MG63 (cell line): ENCODE measurements around the gene PHF21A. TPM values are rescaled to one million over a fixed set of nuclear protein-coding genes. Genes with fewer than 3 reads are reported as not detected.
"Not testable (repeated sequence)": the region's sequence is repeated elsewhere in the genome, so short reads cannot be mapped to it uniquely, and the experiment has no call there.

Experiments used
- DNase-seq: peaks from one replicate; pipeline ENCODE4 v3.0.0-alpha.2; 2020
- H3K27me3 ChIP-seq: fragments of 250-450 bp; sonication (Bioruptor Pico); 2 replicates; pipeline ENCODE4 v1.5.1; 2020; ENCODE audit warnings: mild to moderate bottlenecking, moderate library complexity
- H3K36me3 ChIP-seq: fragments of 250-450 bp; sonication (Bioruptor Pico); 2 replicates; pipeline ENCODE4 v1.5.1; 2020; ENCODE audit warnings: mild to moderate bottlenecking, moderate library complexity
- H3K4me3 ChIP-seq: fragments of 250-450 bp; sonication (Bioruptor Pico); 2 replicates; pipeline ENCODE4 v1.5.1; 2020; ENCODE audit warnings: mild to moderate bottlenecking, moderate library complexity
- H3K9me3 ChIP-seq: fragments of 250-450 bp; sonication (Bioruptor Pico); 2 replicates; pipeline ENCODE4 v1.5.1; 2020; ENCODE audit warnings: mild to moderate bottlenecking, moderate library complexity
- total RNA-seq: library from RNA; depleted of rRNA; stranded (reverse); fragments of >200 nt; shearing (Covaris generic); gene quantifications from 2 replicates; pipeline ENCODE4 v1.2.3, GENCODE V29; 2014; ENCODE audit warnings: low replicate concordance

Gene PHF21A
- total RNA-seq, 1 experiment from 2014 or later: 2.0 TPM

DNA sequence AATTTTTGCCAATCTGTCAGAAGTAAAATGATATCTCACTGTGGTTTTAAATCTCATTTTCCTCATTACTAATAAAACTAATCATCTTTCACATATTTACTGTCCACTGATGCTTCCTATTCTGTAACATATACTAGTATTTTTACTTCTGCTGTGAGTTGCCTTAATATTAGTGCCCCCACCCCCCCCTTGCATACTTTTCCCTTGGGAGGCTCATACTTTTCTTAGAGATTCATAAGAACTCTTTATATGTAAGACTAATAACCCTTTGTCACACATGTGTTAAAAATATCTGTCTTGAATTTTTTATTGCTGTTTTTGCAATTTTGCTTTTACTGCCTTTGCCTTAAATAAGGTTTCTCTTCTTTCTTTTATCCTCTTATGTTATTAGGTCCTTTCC lies 87.2 kb downstream of the PHF21A start:
- Histone ChIP-seq H3K27me3 (no peaks in the 10 kb centered on the region), H3K36me3 (no peaks in the 10 kb centered on the region; the same call in 1 of the 2 replicates), H3K9me3 (no peaks in the 10 kb centered on the region), H3K4me3 (no peak overlapping the region)
- no peak for DNase-seq

GRCh38 chr11:46026606-46027293 lies 94.5 kb downstream of the PHF21A start:
- Histone ChIP-seq H3K9me3 (no peaks in the 10 kb centered on the region), H3K27me3 (no peaks in the 10 kb centered on the region), H3K4me3 (no peak overlapping the region), H3K36me3 (no peaks in the 10 kb centered on the region)
- DNase-seq: no peak

GRCh38 chr11:46020084-46020599 lies 101.1 kb downstream of the PHF21A start:
- Histone ChIP-seq H3K27me3 (no peaks in the 10 kb centered on the region), H3K9me3 (no peaks in the 10 kb centered on the region), H3K36me3 (no peaks in the 10 kb centered on the region), H3K4me3 (no peak overlapping the region)
- DNase-seq: no peak

- Histone ChIP-seq H3K9me3 (no peaks in the 10 kb centered on the region), H3K4me3 (no peak overlapping the region), H3K36me3 (no peaks in the 10 kb centered on the region), H3K27me3 (no peaks in the 10 kb centered on the region)
- no peak for DNase-seq
These were observed 102.6 kb downstream of the PHF21A start for GRCh38 chr11:46018651-46019050.

- DNase-seq: no peak
- Histone ChIP-seq H3K27me3 (no peaks in the 10 kb centered on the region), H3K9me3 (no peaks in the 10 kb centered on the region), H3K4me3 (no peak overlapping the region), H3K36me3 (no peaks in the 10 kb centered on the region)
These were observed 103.9 kb downstream of the PHF21A start for GRCh38 chr11:46017341-46017740.

GRCh38 chr11:46015941-46016340 lies 105.3 kb downstream of the PHF21A start:
- H3K9me3 ChIP-seq: no peaks in the 10 kb centered on the region
- no peak overlapping the region for H3K4me3 ChIP-seq
- DNase-seq: no peak
- no peaks in the 10 kb centered on the region for H3K36me3 ChIP-seq
- no peaks in the 10 kb centered on the region for H3K27me3 ChIP-seq

- not testable (repeated sequence) for H3K36me3 ChIP-seq, H3K4me3 ChIP-seq, H3K9me3 ChIP-seq, DNase-seq, H3K27me3 ChIP-seq
These were observed 107.1 kb downstream of the PHF21A start for GRCh38 chr11:46014168-46014567.

- DNase-seq: no peak
- Histone ChIP-seq H3K36me3 (no peaks in the 10 kb centered on the region), H3K4me3 (no peak overlapping the region), H3K27me3 (no peaks in the 10 kb centered on the region), H3K9me3 (no peaks in the 10 kb centered on the region)
These were observed 109.1 kb downstream of the PHF21A start for GRCh38 chr11:46012185-46012584.

- no peak for DNase-seq
- Histone ChIP-seq H3K9me3 (no peaks in the 10 kb centered on the region), H3K4me3 (no peak overlapping the region), H3K36me3 (no peaks in the 10 kb centered on the region), H3K27me3 (no peaks in the 10 kb centered on the region)
These were observed 111.2 kb downstream of the PHF21A start for GRCh38 chr11:46010100-46010499.

DNA sequence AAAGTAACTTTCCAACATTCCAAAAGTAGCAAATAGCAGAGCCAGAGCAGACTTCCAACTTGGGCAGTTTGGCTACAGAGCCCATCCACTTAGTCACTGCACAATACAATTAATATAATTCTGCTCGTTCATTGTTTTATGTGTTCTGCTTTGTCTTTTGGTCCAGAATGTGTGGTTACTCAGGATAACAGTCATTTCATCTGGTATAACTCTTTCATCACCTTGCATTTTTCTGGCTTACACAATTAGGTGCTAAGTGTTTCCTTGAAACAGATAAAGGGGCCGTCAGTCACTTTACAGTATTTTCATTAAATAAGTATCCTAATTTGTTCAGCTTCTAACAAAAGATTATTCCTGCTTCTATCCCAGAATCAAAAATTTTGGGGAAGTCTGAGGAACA lies 111.6 kb downstream of the PHF21A start:
- H3K36me3 ChIP-seq: no peaks in the 10 kb centered on the region
- no peak overlapping the region for H3K4me3 ChIP-seq
- no peak for DNase-seq
- H3K27me3 ChIP-seq: no peaks in the 10 kb centered on the region
- no peaks in the 10 kb centered on the region for H3K9me3 ChIP-seq

DNA sequence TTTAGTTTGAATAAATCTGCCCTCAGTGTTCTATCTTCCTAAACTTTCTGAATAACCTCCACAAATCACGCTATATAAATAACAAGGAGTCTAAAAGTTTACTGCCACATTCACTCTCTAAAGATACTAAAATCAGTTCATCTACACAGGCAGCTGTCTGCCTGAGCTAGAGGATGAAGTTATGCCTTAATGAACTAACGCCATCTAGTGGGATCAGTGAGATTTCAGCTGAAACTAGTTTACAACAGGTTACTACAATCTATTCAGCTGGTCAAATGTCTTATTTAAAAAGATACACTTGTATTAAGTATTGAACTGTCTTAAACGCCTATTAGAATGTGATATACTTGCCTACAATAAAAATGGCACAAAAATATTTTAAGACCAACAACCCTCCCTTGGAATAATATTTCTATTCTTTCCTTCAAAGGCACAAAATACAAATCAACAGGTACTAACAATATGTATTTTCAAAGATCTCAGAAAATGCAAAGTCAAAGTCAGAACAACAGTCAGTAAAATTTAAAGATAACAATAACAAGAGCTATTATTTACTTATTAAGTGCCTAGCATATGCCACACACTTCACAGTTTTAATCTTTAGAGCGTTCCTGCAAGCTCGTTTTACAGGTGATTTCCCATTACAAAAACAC lies 114.7 kb downstream of the PHF21A start:
- Histone ChIP-seq H3K27me3 (no peaks in the 10 kb centered on the region), H3K36me3 (no peaks in the 10 kb centered on the region), H3K4me3 (no peak overlapping the region), H3K9me3 (no peaks in the 10 kb centered on the region)
- DNase-seq: no peak

GRCh38 chr11:46003572-46003971 lies 117.7 kb downstream of the PHF21A start:
- H3K27me3 ChIP-seq: no peaks in the 10 kb centered on the region
- no peaks in the 10 kb centered on the region for H3K9me3 ChIP-seq
- no peak overlapping the region for H3K4me3 ChIP-seq
- no peaks in the 10 kb centered on the region for H3K36me3 ChIP-seq
- no peak for DNase-seq

GRCh38 chr11:46002189-46002588 lies 119.1 kb downstream of the PHF21A start:
- H3K27me3 ChIP-seq: no peaks in the 10 kb centered on the region
- no peaks in the 10 kb centered on the region for H3K36me3 ChIP-seq
- H3K4me3 ChIP-seq: no peak overlapping the region
- no peaks in the 10 kb centered on the region for H3K9me3 ChIP-seq
- DNase-seq: no peak

GRCh38 chr11:46001448-46001914 lies 119.8 kb downstream of the PHF21A start:
- H3K4me3 ChIP-seq: no peak overlapping the region

DNA sequence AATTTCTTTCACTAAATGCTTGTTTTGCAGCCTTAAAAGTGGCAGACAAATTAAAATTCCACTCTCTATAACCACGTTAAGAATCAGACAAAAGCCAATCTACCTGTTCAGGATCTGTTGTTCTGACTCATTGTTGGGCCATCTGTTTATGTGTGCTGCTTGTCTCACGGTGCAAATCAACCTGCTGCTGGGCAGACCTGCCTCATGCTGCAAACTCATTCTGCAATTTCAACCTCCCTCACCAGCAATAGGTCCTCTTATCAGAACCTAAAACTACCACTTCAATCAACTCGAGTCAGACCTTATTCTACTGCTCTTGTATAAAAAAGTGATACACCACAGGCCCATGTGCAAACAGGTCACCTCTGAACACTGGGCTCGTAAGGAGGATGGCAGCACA lies 123.7 kb downstream of the PHF21A start:
- Histone ChIP-seq H3K9me3 (no peaks in the 10 kb centered on the region), H3K27me3 (no peaks in the 10 kb centered on the region), H3K4me3 (no peak overlapping the region), H3K36me3 (no peaks in the 10 kb centered on the region)
- no peak for DNase-seq

More at GRCh38 chr11:46001448-46001914, 119.8 kb downstream of the PHF21A start:
- DNase-seq: no peak
- H3K9me3 ChIP-seq: no peaks in the 10 kb centered on the region
- no peaks in the 10 kb centered on the region for H3K36me3 ChIP-seq
- no peaks in the 10 kb centered on the region for H3K27me3 ChIP-seq

DNA sequence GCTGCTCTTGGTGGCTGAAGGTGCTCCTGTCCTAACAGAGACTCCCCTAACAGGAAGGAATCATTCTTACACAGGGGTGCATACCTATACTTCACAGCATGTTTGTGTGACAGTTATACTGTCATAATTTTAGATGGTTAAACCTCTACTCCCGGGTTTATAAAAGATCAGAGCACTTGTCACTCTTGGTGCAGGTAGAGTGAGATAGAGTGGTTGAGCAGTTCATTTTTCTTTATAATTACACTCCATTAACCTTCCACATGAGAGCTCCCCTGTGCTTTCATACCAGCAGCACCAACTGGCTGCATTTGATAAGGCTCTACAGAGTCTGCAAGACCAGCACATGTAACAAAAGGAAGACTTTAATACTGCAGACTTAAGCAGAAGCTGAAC lies 125.9 kb downstream of the PHF21A start:
- H3K36me3 ChIP-seq: no peaks in the 10 kb centered on the region
- DNase-seq: no peak
- no peak overlapping the region for H3K4me3 ChIP-seq
- H3K27me3 ChIP-seq: no peaks in the 10 kb centered on the region
- no peaks in the 10 kb centered on the region for H3K9me3 ChIP-seq

DNA sequence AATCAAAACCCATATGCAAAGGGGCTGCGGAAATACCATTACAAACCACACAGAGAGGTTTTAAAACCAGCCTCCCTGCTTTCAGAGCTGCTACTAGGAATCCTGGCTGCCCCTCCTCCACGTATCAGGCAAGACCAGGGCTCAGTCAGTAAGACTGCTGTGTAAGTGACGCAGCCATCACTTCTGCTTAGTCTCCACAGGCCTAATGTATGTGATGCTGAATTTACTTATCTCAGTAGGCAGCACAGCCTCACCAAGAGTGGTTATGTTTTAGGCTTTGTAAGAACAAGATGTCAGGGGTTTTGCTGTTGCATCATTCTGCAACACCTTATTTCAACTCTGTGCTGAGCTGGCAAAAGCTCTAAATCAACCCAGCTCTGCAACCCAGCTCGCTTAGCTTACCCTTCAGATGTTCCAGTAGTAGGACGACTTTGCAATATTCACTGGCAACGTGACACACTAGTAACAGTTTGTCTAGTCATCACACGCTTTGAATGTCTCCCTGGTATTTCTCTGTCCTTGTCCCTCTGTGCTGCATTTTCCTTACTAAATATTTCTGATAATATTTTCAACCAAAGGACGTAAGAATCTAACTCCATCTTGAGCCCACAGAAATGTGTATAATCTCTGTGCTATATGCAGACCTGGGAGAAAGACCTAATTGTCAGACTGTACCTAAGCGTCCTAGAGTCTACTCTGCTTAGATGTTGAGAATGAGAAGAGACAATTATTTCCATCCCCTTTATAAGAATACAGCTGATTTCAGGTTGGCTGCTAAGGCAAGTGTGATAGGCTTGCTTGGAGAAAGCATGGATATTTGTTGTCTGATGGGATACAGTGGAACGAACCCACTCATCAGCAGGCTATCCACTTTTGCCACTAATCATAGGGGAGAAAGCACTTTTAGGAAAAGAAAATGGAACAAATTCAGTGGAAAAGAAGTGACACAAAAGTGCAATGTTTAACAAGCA lies 126.6 kb downstream of the PHF21A start:
- H3K9me3 ChIP-seq: no peaks in the 10 kb centered on the region
- no peak overlapping the region for H3K4me3 ChIP-seq
- DNase-seq: no peak
- H3K27me3 ChIP-seq: no peaks in the 10 kb centered on the region
- H3K36me3 ChIP-seq: no peaks in the 10 kb centered on the region
